Measurements from ENCODE around the gene MYO10. TPM values are rescaled to one million over a fixed set of nuclear protein-coding genes. Genes with fewer than 3 reads are reported as not detected.

MYO10 gene
- total RNA-seq, 3 donors from 2014 or later (not counting 1 experiment from before 2014, with no cell fraction given): 0.83 to 1.2 TPM; not detected in 1

DNA sequence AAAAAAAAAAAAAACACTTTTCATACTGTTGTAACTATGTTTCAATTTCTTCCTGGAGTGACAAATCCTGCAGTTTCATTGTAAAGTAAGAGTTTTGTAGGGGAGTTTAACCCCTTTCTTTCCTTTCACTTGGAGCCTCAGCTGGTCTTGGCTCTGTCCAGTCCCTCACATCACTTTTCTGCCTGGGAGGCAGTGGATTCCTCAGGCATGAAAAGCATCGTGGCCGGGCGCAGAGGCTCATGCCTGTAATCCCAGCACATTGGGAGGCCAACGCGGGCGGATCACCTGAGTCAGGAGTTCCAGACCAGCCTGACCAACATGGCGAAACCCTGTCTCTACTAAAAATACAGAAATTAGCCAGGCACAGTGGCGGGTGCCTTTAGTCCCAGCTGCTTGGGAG, 45.6 kb upstream of the MYO10 start:
- Histone ChIP-seq H3K9me3 (ENCODE audit: control insufficient read depth, insufficient read depth, low read length) (no peaks in the 10 kb centered on the region), H3K36me3 (ENCODE audit: control insufficient read depth, insufficient read depth, low read length) (no peaks in the 10 kb centered on the region), H3K27me3 (ENCODE audit: control insufficient read depth, insufficient read depth, low read length) (no peaks in the 10 kb centered on the region), H3K4me1 (ENCODE audit: control insufficient read depth, insufficient read depth, low read length) (no peaks in the 10 kb centered on the region), H3K4me3 (ENCODE audit: low read length) (no peak overlapping the region), H3K27ac (ENCODE audit: low read length) (no peak overlapping the region)
- H3K36me3 Mint-ChIP-seq: no peaks in the 10 kb centered on the region
- H3K4me1 Mint-ChIP-seq: no peaks in the 10 kb centered on the region
- 99% methylated on average over 7 of the region's 8 CpGs for WGBS (ENCODE audit: insufficient coverage)
- intact Hi-C loops (cut with micrococcal nuclease): no loop called here
- no peaks in the 10 kb centered on the region for H3K27me3 Mint-ChIP-seq (ENCODE audit: low read depth in 2 of 2)
- ATAC-seq (no peak), DNase-seq (no peak)
- H3K27ac Mint-ChIP-seq: no peak overlapping the region
- H3K4me3 Mint-ChIP-seq: no peak overlapping the region
- TF ChIP-seq, protein P1, sequence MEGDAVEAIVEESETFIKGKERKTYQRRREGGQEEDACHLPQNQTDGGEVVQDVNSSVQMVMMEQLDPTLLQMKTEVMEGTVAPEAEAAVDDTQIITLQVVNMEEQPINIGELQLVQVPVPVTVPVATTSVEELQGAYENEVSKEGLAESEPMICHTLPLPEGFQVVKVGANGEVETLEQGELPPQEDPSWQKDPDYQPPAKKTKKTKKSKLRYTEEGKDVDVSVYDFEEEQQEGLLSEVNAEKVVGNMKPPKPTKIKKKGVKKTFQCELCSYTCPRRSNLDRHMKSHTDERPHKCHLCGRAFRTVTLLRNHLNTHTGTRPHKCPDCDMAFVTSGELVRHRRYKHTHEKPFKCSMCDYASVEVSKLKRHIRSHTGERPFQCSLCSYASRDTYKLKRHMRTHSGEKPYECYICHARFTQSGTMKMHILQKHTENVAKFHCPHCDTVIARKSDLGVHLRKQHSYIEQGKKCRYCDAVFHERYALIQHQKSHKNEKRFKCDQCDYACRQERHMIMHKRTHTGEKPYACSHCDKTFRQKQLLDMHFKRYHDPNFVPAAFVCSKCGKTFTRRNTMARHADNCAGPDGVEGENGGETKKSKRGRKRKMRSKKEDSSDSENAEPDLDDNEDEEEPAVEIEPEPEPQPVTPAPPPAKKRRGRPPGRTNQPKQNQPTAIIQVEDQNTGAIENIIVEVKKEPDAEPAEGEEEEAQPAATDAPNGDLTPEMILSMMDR (IDR thresholded peaks at IDR 0.05): no peak
- no peaks in the 10 kb centered on the region for H3K9me3 Mint-ChIP-seq

DNA sequence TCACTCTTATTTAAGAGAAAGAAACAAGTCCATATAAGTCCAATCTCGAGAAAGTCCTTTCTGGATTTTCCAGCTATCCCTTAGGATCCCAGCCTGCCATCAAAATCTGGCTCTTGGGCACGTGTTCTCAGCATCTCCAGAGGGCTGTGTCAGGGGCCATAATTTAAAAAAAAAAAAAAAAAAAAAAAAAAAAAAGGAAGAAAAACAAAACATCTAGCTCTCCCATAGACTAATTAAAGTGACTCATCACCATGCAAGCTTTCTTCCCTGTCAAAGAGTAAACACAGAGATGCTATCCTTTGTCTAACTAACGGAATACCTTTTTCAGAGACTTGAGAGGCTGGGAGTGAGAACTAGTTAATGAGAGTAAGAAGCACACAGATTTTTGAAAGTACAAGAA, 44.9 kb upstream of the MYO10 start:
- H3K4me3 Mint-ChIP-seq: no peak overlapping the region
- TF ChIP-seq, protein P1 (IDR thresholded peaks at IDR 0.05): no peak
- intact Hi-C loops (cut with micrococcal nuclease): no loop called here
- Histone ChIP-seq H3K9me3 (ENCODE audit: control insufficient read depth, insufficient read depth, low read length) (no peaks in the 10 kb centered on the region), H3K36me3 (ENCODE audit: control insufficient read depth, insufficient read depth, low read length) (no peaks in the 10 kb centered on the region), H3K4me3 (ENCODE audit: low read length) (no peak overlapping the region), H3K27ac (ENCODE audit: low read length) (no peak overlapping the region), H3K27me3 (ENCODE audit: control insufficient read depth, insufficient read depth, low read length) (no peaks in the 10 kb centered on the region), H3K4me1 (ENCODE audit: control insufficient read depth, insufficient read depth, low read length) (no peaks in the 10 kb centered on the region)
- 77% methylated on average over 3 of the region's 3 CpGs for WGBS (ENCODE audit: insufficient coverage)
- no peak for ATAC-seq
- H3K27me3 Mint-ChIP-seq (ENCODE audit: low read depth in 2 of 2): no peaks in the 10 kb centered on the region
- no peak for DNase-seq
- H3K36me3 Mint-ChIP-seq: no peaks in the 10 kb centered on the region
- H3K4me1 Mint-ChIP-seq: no peaks in the 10 kb centered on the region
- no peaks in the 10 kb centered on the region for H3K9me3 Mint-ChIP-seq
- no peak overlapping the region for H3K27ac Mint-ChIP-seq

DNA sequence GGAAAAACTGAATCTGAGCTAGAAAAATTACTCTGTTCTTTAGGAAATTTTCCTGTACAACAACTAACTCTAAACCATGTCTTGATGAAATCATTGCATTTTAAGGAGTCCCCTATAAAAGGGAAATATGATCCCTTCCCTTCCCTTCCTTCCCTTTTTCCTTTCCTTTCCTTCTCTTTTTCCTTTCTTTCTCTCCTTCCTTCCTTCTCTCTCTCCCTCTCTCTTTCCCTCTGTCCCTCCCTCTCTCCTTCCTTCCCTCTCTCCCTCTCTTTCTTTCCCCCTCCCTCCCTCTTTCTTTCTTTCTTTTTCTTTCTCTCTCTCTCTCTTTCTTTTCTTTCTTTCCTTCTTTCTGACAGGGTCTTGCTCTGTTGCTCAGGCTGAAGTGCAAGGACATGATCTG, 42.2 kb upstream of the MYO10 start:
- ATAC-seq (no peak), DNase-seq (no peak)
- Mint-ChIP-seq H3K27ac (no peak overlapping the region), H3K27me3 (ENCODE audit: low read depth in 2 of 2) (no peaks in the 10 kb centered on the region), H3K36me3 (no peaks in the 10 kb centered on the region), H3K4me3 (no peak overlapping the region), H3K9me3 (peaks cover 0 to 2% of the 10 kb centered on the region in 2 donors), H3K4me1 (no peaks in the 10 kb centered on the region)
- Histone ChIP-seq H3K4me3 (ENCODE audit: low read length) (no peak overlapping the region), H3K27me3 (ENCODE audit: control insufficient read depth, insufficient read depth, low read length) (no peaks in the 10 kb centered on the region), H3K4me1 (ENCODE audit: control insufficient read depth, insufficient read depth, low read length) (no peaks in the 10 kb centered on the region), H3K27ac (ENCODE audit: low read length) (no peak overlapping the region), H3K36me3 (ENCODE audit: control insufficient read depth, insufficient read depth, low read length) (no peaks in the 10 kb centered on the region), H3K9me3 (ENCODE audit: control insufficient read depth, insufficient read depth, low read length) (no peaks in the 10 kb centered on the region)
- intact Hi-C loops (cut with micrococcal nuclease): no loop called here
- TF ChIP-seq, protein P1 (IDR thresholded peaks at IDR 0.05): no peak

DNA sequence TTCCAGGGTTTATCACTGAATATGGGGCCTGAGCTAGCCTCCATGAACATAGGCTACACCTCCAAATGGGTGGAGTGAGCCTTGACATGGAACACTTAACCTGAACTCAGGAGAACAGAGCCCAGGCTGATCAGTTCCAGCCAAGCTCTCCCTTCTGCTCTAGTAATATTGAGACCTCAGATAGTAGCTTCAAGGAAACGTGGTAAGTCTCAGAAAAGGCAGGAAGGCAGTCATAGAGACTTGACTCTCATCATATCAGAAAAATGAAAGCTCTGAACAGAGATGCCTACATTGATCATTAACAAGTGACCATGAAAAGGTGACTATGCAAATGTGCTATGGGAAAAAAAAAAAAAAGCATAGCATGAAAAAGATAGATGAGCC, 40.5 kb upstream of the MYO10 start:
- Histone ChIP-seq H3K4me3 (ENCODE audit: low read length) (no peak overlapping the region), H3K27me3 (ENCODE audit: control insufficient read depth, insufficient read depth, low read length) (no peaks in the 10 kb centered on the region), H3K36me3 (ENCODE audit: control insufficient read depth, insufficient read depth, low read length) (no peaks in the 10 kb centered on the region), H3K27ac (ENCODE audit: low read length) (no peak overlapping the region), H3K4me1 (ENCODE audit: control insufficient read depth, insufficient read depth, low read length) (no peaks in the 10 kb centered on the region), H3K9me3 (ENCODE audit: control insufficient read depth, insufficient read depth, low read length) (no peaks in the 10 kb centered on the region)
- no peak for ATAC-seq
- intact Hi-C loops (cut with micrococcal nuclease): no loop called here
- DNase-seq: no peak
- TF ChIP-seq, protein P1 (IDR thresholded peaks at IDR 0.05): no peak
- Mint-ChIP-seq H3K27ac (no peak overlapping the region), H3K4me1 (no peaks in the 10 kb centered on the region), H3K4me3 (no peak overlapping the region), H3K36me3 (no peaks in the 10 kb centered on the region), H3K27me3 (ENCODE audit: low read depth in 2 of 2) (no peaks in the 10 kb centered on the region), H3K9me3 (peaks cover 0 to 2% of the 10 kb centered on the region in 2 donors)
- WGBS (ENCODE audit: insufficient coverage): 55% methylated on average over 1 of the region's 1 CpG

Data from natural killer cell (primary cell).